Stomach smooth muscle (tissue), 2 donors: Measurements from ENCODE around the gene ZDHHC22.
A peak's percentile ranks its signal among the peaks of the same experiment; 100 is the strongest.

Source experiments
- H3K27ac ChIP-seq: one replicate; pipeline ENCODE4 v1.7.0; 2013; ENCODE audit warnings: mild to moderate bottlenecking, low read length, inconsistent platforms
- H3K27me3 ChIP-seq, 2 donors: one replicate each; pipeline ENCODE4 v1.7.0; 2013; ENCODE audit warnings: low read length in 2 of 2; ENCODE audit not compliant: insufficient read depth in 2 of 2, control insufficient read depth in 1 of 2
- H3K36me3 ChIP-seq, 2 donors: one replicate each; pipeline ENCODE4 v1.7.0; 2013; ENCODE audit warnings: low read length in 2 of 2; ENCODE audit not compliant: control insufficient read depth in 2 of 2, insufficient read depth in 2 of 2
- H3K4me1 ChIP-seq: one replicate; pipeline ENCODE4 v1.7.0; 2013; ENCODE audit warnings: low read length; ENCODE audit not compliant: control insufficient read depth, insufficient read depth
- H3K4me3 ChIP-seq, 2 donors: one replicate each; pipeline ENCODE4 v1.7.0; 2013; ENCODE audit warnings: low read length in 2 of 2
- H3K9ac ChIP-seq, 2 donors: one replicate each; pipeline ENCODE4 v1.7.0; 2013; ENCODE audit warnings: low read length in 2 of 2, mild to moderate bottlenecking in 1 of 2
- H3K9me3 ChIP-seq, 2 donors: one replicate each; pipeline ENCODE4 v1.7.0; 2013; ENCODE audit warnings: low read length in 2 of 2; ENCODE audit not compliant: control insufficient read depth in 2 of 2
- donor health status: healthy.
- donor health status: Pancreatic carcinoma.

Gene ZDHHC22

GRCh38 chr14:77126461-77126990, 15.1 kb downstream of the ZDHHC22 start:
- Histone ChIP-seq H3K9me3 (no peaks in the 10 kb centered on the region), H3K27me3 (peaks cover 20 to 25% of the 10 kb centered on the region in 2 donors), H3K4me1 (peaks cover 23% of the 10 kb centered on the region), H3K9ac (no peak overlapping the region), H3K27ac (no peak overlapping the region), H3K36me3 (no peaks in the 10 kb centered on the region), H3K4me3 (no peak overlapping the region)

- no peaks in the 10 kb centered on the region for H3K36me3 ChIP-seq
- no peak overlapping the region for H3K4me3 ChIP-seq
- peaks cover 27% of the 10 kb centered on the region for H3K4me1 ChIP-seq
- no peak overlapping the region for H3K9ac ChIP-seq
- H3K9me3 ChIP-seq = no peaks in the 10 kb centered on the region
- H3K27me3 ChIP-seq = peaks cover 18 to 22% of the 10 kb centered on the region in 2 donors
- H3K27ac ChIP-seq = no peak overlapping the region
Observed at GRCh38 chr14:77125823-77126325, 15.7 kb downstream of the ZDHHC22 start.

GRCh38 chr14:77125281-77125801, 16.2 kb downstream of the ZDHHC22 start:
- H3K27me3 ChIP-seq = peaks cover 18 to 22% of the 10 kb centered on the region in 2 donors
- no peaks in the 10 kb centered on the region for H3K9me3 ChIP-seq
- H3K4me3 ChIP-seq = peak overlapping the region; percentile 81 to 85
- H3K36me3 ChIP-seq = no peaks in the 10 kb centered on the region
- peaks cover 27% of the 10 kb centered on the region for H3K4me1 ChIP-seq
- H3K27ac ChIP-seq = no peak overlapping the region
- peak overlapping the region; percentile 13 to 49 for H3K9ac ChIP-seq

- Histone ChIP-seq H3K27me3 (peaks cover 14 to 21% of the 10 kb centered on the region in 2 donors), H3K27ac (no peak overlapping the region), H3K9ac (peak overlapping the region; percentile 67 to 68), H3K36me3 (peaks cover 4% of the 10 kb centered on the region in 2 donors), H3K9me3 (no peaks in the 10 kb centered on the region), H3K4me1 (peaks cover 27% of the 10 kb centered on the region), H3K4me3 (peak overlapping the region; percentile 81 to 85)
Observed at GRCh38 chr14:77124345-77125280, 17.0 kb downstream of the ZDHHC22 start.

- Histone ChIP-seq H3K4me3 (peak overlapping the region in 1 of 2 donors; percentile 85), H3K9ac (no peak overlapping the region), H3K4me1 (peaks cover 27% of the 10 kb centered on the region), H3K9me3 (no peaks in the 10 kb centered on the region), H3K36me3 (peaks cover 5 to 7% of the 10 kb centered on the region in 2 donors), H3K27me3 (peaks cover 14 to 16% of the 10 kb centered on the region in 2 donors), H3K27ac (no peak overlapping the region)
Observed at GRCh38 chr14:77123381-77124325, 17.9 kb downstream of the ZDHHC22 start.

GRCh38 chr14:77122526-77123125, 19.0 kb downstream of the ZDHHC22 start:
- peaks cover 27% of the 10 kb centered on the region for H3K4me1 ChIP-seq
- H3K36me3 ChIP-seq = peaks cover 8 to 11% of the 10 kb centered on the region in 2 donors
- no peaks in the 10 kb centered on the region for H3K9me3 ChIP-seq
- no peak overlapping the region for H3K9ac ChIP-seq
- H3K4me3 ChIP-seq = no peak overlapping the region
- H3K27ac ChIP-seq = no peak overlapping the region
- peaks cover 12 to 14% of the 10 kb centered on the region in 2 donors for H3K27me3 ChIP-seq

- Histone ChIP-seq H3K9ac (peak overlapping the region in 1 of 2 donors; percentile 13), H3K4me3 (no peak overlapping the region)
Observed at GRCh38 chr14:77120771-77121743, 20.5 kb downstream of the ZDHHC22 start.

GRCh38 chr14:77119851-77120250, 21.7 kb downstream of the ZDHHC22 start:
- H3K4me3 ChIP-seq = no peak overlapping the region
- no peaks in the 10 kb centered on the region for H3K9me3 ChIP-seq
- H3K9ac ChIP-seq = no peak overlapping the region
- no peak overlapping the region for H3K27ac ChIP-seq
- peaks cover 11 to 27% of the 10 kb centered on the region in 2 donors for H3K36me3 ChIP-seq
- peaks cover 20% of the 10 kb centered on the region for H3K4me1 ChIP-seq
- H3K27me3 ChIP-seq = no peaks in the 10 kb centered on the region

More at GRCh38 chr14:77120771-77121743, 20.5 kb downstream of the ZDHHC22 start:
- Histone ChIP-seq H3K36me3 (peaks cover 11 to 22% of the 10 kb centered on the region in 2 donors), H3K27ac (peak overlapping the region; percentile 6), H3K9me3 (no peaks in the 10 kb centered on the region), H3K27me3 (peaks cover 5 to 10% of the 10 kb centered on the region in 2 donors), H3K4me1 (peaks cover 27% of the 10 kb centered on the region)

GRCh38 chr14:77116172-77116817, 25.3 kb downstream of the ZDHHC22 start:
- Histone ChIP-seq H3K9me3 (no peaks in the 10 kb centered on the region), H3K27ac (no peak overlapping the region), H3K4me1 (peaks cover 4% of the 10 kb centered on the region), H3K9ac (no peak overlapping the region), H3K27me3 (no peaks in the 10 kb centered on the region), H3K4me3 (no peak overlapping the region), H3K36me3 (peaks cover 30 to 49% of the 10 kb centered on the region in 2 donors)
